ENCODE results near the gene GNG12.

Gene GNG12

GRCh38 chr1:67791686-67792085, 41.6 kb downstream of the GNG12 start:
- H3K27ac ChIP-seq = no peak overlapping the region
- no peak for TF ChIP-seq ZFX (IDR thresholded peaks at IDR 0.05)
- TF ChIP-seq CTCF (conservative IDR thresholded peaks at IDR 0.05) = no peak

- no peak for TF ChIP-seq ZFX (IDR thresholded peaks at IDR 0.05)
- no peak for TF ChIP-seq CTCF (conservative IDR thresholded peaks at IDR 0.05)
- H3K27ac ChIP-seq = no peak overlapping the region
Measured at GRCh38 chr1:67791261-67791660, 42.0 kb downstream of the GNG12 start.

GRCh38 chr1:67790201-67790692, 43.0 kb downstream of the GNG12 start:
- H3K27ac ChIP-seq = no peak overlapping the region
- TF ChIP-seq ZFX (IDR thresholded peaks at IDR 0.05) (no peak), CTCF (conservative IDR thresholded peaks at IDR 0.05) (no peak)

- no peak for TF ChIP-seq CTCF (conservative IDR thresholded peaks at IDR 0.05)
- no peak for TF ChIP-seq ZFX (IDR thresholded peaks at IDR 0.05)
- H3K27ac ChIP-seq = no peak overlapping the region
Measured at GRCh38 chr1:67789551-67789950, 43.7 kb downstream of the GNG12 start.

GRCh38 chr1:67788904-67789303, 44.4 kb downstream of the GNG12 start:
- no peak for TF ChIP-seq CTCF (conservative IDR thresholded peaks at IDR 0.05)
- no peak for TF ChIP-seq ZFX (IDR thresholded peaks at IDR 0.05)
- no peak overlapping the region for H3K27ac ChIP-seq

- no peak for TF ChIP-seq ZFX (IDR thresholded peaks at IDR 0.05)
- H3K27ac ChIP-seq = no peak overlapping the region
Measured at GRCh38 chr1:67788238-67788790, 45.0 kb downstream of the GNG12 start.

GRCh38 chr1:67787746-67788145, 45.5 kb downstream of the GNG12 start:
- H3K27ac ChIP-seq = no peak overlapping the region
- TF ChIP-seq CTCF (conservative IDR thresholded peaks at IDR 0.05) = no peak
- TF ChIP-seq ZFX (IDR thresholded peaks at IDR 0.05) = no peak

All from C4-2B (cell line).